Panc1 (cell line): ENCODE results near the gene CCDC116.

ENCODE experiments used
- POLR2AphosphoS5 ChIP-seq: IDR thresholded peaks from 2 replicates; pipeline ENCODE4 v1.6.1; 2012; ENCODE audit warnings: mild to moderate bottlenecking, low read depth, low read length, moderate library complexity
- REST ChIP-seq, 2 experiments: IDR thresholded peaks; 2 replicates each; pipeline ENCODE4 v1.6.1; 2011 to 2012; ENCODE audit warnings: low read depth in 2 of 2, control low read depth in 1 of 2, low read length in 1 of 2, mild to moderate bottlenecking in 1 of 2, moderate library complexity in 1 of 2; ENCODE audit not compliant: insufficient read depth in 1 of 2
- TF ChIP-seq, protein P1 (sequence below): fragments of 450-650 bp; IDR thresholded peaks from 2 replicates; pipeline ENCODE4 v1.5.1; 2017; ENCODE audit warnings: mild to moderate bottlenecking

DNA sequence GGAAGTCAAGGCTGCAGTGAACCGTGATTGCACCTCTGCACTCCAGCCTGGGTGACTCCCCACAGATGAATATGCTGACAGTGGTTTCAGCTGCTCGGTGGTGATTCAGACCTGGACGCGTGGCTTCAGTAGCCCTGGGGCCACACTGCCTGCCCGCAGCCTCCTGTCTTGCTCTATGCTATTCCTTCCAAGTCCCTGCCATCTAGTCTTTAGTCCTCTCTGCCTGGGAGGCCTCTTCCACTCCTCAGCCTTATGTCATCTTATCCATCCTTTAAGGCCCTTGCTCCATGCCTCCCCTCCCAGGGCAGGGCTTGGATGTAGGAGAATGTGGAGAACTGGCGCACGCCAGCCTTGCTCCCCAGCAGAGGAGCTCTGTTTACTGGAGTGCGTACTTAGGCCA, 25.8 kb upstream of the CCDC116 start:
- TF ChIP-seq, protein P1, sequence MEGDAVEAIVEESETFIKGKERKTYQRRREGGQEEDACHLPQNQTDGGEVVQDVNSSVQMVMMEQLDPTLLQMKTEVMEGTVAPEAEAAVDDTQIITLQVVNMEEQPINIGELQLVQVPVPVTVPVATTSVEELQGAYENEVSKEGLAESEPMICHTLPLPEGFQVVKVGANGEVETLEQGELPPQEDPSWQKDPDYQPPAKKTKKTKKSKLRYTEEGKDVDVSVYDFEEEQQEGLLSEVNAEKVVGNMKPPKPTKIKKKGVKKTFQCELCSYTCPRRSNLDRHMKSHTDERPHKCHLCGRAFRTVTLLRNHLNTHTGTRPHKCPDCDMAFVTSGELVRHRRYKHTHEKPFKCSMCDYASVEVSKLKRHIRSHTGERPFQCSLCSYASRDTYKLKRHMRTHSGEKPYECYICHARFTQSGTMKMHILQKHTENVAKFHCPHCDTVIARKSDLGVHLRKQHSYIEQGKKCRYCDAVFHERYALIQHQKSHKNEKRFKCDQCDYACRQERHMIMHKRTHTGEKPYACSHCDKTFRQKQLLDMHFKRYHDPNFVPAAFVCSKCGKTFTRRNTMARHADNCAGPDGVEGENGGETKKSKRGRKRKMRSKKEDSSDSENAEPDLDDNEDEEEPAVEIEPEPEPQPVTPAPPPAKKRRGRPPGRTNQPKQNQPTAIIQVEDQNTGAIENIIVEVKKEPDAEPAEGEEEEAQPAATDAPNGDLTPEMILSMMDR, result no peak
- TF ChIP-seq POLR2AphosphoS5 (no peak), REST (IDR thresholded peaks at IDR 0.05; ENCODE audit: insufficient read depth in 1 of 2, low read depth in 2 of 2, low read length in 1 of 2) (no peak)
